NCI-H2227 (cell line): Measurements from ENCODE around the gene MYL9.

Experiments used
- DNase-seq: peaks from one replicate; lab custom pipeline; 2025; ENCODE audit not compliant: unreplicated experiment; lab: John Stamatoyannopoulos, UW

Gene MYL9

GRCh38 chr20:36525620-36526365 is 15.5 kb upstream of the MYL9 start:
- no peak for DNase-seq

DNA sequence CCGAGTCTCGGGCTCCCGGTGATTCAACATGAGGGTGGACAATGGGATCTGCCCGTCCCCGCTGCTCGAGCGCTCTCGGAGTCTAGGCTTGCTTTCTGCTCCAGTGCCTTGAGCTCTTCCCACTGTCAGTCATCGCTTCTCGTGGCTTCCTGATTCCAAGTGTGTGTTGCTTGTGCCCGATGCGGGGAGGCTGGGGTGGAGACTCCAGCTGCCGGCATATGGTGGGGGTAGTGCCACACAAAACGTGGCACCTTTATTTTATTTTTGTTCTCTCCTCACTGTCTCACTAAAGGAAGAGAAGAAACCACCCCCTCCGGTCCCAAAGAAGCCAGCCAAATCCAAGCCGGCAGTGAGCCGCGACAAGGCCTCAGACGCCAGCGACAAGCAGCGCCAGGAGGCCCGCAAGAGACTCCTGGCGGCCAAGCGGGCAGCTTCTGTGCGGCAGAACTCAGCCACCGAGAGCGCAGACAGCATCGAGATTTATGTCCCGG is 14.8 kb upstream of the MYL9 start:
- no peak for DNase-seq

GRCh38 chr20:36527331-36528125 is 13.8 kb upstream of the MYL9 start:
- DNase-seq = no peak

GRCh38 chr20:36528176-36528874 is 13.0 kb upstream of the MYL9 start:
- no peak for DNase-seq

GRCh38 chr20:36528875-36529417 is 12.4 kb upstream of the MYL9 start:
- no peak for DNase-seq

- no peak for DNase-seq
These were observed 8.9 kb upstream of the MYL9 start for GRCh38 chr20:36532388-36532787.

- no peak for DNase-seq
These were observed 8.5 kb upstream of the MYL9 start for GRCh38 chr20:36532822-36533221.

- DNase-seq = no peak
These were observed 3.1 kb upstream of the MYL9 start for GRCh38 chr20:36538026-36538722.

DNA sequence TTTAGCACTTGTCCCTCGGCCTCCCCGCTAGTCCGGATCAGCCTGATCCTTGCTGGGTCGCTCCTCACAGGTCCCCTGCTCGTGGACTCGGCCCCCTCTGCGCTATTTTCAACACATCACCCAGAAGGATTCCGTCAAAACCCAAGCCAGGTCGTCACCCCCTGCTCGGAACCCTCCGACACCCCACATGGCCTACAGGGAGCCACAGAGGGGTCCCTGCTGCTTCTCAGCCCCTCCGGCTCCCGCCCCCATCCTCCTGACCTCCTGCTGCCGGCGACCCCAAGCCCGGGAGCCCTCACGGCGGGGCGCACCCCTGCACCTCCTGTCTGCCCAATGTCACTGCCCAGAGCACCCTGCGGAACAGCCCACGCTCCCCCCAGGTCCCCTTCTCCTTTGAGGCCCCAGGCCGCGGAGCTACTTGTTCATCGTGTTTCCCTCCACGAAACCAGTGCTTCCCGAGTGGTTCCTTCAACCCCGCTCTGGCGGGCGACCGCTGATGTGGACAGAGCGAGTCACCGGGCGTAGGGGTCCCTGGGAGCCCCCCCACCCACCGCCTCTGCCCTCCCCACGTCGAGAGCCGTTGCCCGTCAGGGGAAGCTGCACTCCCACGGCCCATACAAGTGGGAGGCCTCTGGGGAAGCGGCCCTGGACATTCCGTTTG is 638 bp upstream of the MYL9 start:
- DNase-seq = no peak

DNA sequence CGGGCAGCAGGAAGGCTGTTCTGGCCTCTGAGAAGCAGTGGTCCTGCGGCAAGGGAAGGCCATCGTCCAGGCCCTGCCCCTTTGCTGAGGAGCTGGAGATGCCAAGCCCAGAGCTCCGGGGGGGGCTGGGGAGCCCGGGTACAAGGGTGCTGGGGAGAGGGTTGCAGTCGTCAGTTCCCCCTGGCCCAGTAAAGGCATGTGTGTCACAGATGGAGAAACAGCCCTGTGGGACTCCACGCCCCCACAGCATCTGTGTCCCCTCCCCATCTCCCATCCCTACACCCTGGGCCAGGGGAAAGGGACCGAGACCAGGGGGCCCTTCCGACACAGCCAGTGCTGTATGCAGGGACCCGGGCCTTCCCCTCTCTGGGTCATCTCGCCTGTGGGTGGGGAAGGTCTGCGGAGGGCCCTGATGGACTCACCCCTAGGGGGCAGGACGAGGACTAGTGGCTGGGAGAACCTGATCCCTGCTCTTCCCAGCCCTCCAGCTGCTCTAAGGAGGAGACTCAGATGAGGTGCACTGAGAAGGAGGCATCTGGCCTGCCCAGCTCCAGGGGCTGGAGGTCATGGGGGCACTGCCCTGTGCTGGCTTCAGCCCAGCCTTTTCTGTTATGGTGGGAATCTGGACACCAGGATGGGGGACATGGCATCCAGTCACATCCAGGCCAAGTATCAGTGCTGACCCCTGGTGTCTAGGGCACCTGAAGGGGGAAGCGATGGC is 609 bp downstream of the MYL9 start:
- DNase-seq = no peak

DNA sequence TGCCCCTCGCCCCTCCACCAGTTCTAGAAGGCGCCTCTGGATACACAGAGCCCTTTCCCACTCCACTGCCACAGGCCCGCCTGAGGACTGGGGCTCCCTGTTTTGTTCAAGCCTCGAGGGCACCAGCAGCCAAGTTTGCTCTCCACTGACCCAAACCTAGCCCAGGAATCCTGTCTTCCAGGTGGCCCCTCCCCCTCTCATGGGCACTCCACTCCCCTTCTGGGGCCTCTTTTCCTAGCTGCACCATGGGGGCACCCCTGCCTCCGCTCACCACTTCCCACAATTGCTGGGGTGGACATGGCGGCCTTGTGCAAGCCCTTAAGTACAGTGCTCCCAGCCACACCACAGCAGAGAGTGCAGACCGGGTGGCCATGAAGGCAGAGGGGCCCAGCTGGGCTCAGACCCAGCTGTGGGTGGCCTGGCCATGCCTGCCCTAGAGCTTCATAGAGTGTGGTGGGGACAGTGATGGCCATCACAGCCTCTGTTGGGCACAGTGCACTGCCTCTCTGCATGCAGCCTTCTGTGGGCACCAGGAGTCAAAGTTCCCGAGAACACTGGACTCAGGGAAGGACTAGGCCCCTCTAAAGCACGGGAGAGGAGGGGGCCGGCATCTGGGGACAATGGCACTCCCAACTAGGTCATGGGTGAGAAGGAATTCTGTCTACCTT is 1.3 kb downstream of the MYL9 start:
- DNase-seq = no peak

- DNase-seq = no peak
These were observed 2.1 kb downstream of the MYL9 start for GRCh38 chr20:36543184-36544133.

DNA sequence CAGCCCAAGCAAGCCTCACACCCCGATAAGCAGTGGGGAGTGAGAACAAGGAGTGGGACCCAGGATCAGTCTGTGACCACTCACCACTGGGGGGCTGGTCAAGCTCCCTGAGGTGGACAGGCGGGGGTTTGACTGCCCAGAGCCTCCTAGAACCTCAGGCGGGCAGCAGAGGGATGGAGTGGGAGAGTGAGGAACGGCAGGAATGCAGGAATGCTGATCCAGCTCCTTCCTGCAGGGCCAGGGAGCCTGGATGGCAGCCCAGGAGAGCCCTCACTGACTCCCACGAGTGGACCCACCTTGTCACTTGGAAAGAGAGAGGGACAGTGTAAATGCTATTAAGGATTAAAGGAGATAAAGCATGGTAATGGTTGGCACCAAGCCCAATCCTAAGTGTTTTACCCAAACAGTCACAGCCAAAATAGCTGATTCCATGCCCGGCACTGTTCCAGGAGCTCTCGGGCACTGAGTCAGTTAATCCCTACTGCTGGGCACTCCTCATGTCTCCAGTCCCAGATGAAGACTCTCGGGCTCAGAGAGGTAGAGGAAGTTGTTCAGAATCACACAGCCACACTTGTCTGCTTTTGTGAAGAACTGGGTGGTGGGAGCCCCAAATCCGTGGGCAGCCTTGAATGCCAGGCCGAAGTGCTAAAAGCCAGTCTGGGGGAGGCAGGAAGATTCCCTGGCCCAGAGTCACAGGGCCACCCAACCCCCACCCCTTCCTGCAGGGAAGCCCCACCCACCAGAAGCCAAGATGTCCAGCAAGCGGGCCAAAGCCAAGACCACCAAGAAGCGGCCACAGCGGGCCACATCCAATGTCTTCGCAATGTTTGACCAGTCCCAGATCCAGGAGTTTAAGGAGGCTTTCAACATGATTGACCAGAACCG is 3.1 kb downstream of the MYL9 start:
- DNase-seq = no peak

DNA sequence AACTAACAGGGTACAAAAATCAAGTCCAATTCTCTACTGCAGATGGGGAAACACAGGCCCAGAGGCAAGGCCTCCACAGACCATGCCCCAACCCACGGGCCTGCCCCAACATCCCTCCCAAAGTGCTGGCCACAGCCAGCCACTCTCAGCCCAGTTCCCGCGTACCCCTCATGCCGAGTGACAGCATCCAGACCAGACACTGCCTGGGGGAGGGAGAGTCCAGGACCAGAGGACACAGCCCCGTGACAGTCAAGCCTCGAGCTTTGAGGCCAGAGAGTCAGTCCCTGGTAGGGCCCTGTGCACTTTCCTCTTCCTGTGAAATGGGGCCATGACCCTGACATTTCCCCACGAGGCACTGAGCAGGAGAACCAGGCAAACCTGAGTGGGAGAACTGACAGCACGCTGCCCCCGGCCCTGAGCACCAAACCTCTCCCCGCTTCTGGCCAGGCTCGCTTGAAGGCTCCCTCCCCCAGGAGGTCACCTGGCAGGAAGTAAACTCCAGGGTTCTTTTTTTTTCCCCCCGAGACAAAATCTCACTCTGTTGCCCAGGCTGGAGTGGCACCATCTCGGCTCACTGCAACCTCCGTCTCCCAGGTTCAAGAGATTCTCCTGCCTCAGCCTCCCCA is 4.9 kb downstream of the MYL9 start:
- no peak for DNase-seq

- no peak for DNase-seq
These were observed 6.1 kb downstream of the MYL9 start for GRCh38 chr20:36547186-36548005.

DNA sequence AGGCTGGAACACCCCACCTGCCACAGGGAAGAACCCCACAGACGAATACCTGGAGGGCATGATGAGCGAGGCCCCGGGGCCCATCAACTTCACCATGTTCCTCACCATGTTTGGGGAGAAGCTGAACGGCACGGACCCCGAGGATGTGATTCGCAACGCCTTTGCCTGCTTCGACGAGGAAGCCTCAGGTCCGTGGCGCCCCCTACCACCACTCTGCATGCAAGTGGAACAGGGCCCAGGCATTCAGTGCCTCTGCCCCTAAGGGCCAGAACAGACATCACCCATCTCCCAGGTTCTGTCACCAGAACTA is 6.6 kb downstream of the MYL9 start:
- DNase-seq = no peak
